Vagina (tissue), 2 donors: ENCODE results near the gene FOXRED2. TPM values are rescaled to one million over a fixed set of nuclear protein-coding genes. Genes with fewer than 3 reads are reported as not detected.

Experiments
- DNase-seq, 2 donors: peaks; one replicate each; pipeline ENCODE4 v3.0.0-alpha.2; 2017; ENCODE audit errors: extremely low spot score in 2 of 2
- H3K27ac ChIP-seq: fragments of 200-600 bp; sonication (generic); one replicate; pipeline ENCODE4 v1.5.1; 2019
- H3K27me3 ChIP-seq: fragments of 200-600 bp; sonication (generic); one replicate; pipeline ENCODE4 v1.5.1; 2019
- H3K36me3 ChIP-seq, 2 donors: fragments of 200-600 bp; sonication (generic); one replicate each; pipeline ENCODE4 v1.5.1; 2017 to 2019
- H3K4me1 ChIP-seq: fragments of 200-600 bp; sonication (generic); one replicate; pipeline ENCODE4 v1.5.1; 2019
- H3K4me3 ChIP-seq, 2 donors: fragments of 200-600 bp; sonication (generic); 1 replicate in 1 of 2; 2 replicates in 1 of 2; pipeline ENCODE4 v1.5.1; 2016 to 2019
- H3K9me3 ChIP-seq: fragments of 200-600 bp; sonication (generic); one replicate; pipeline ENCODE4 v1.5.1; 2019
- CTCF ChIP-seq, 3 experiments: fragments of 450-650 bp in 2 of 3; fragments of 200-600 bp in 1 of 3; sonication (generic) in 1 of 3; IDR thresholded peaks; one replicate each; pipeline ENCODE4 v1.5.1; 2017 to 2019; ENCODE audit warnings: antibody characterized with exemption in 3 of 3, mild to moderate bottlenecking in 2 of 3, moderate library complexity in 2 of 3
- POLR2A ChIP-seq, 2 donors: fragments of 450-650 bp; IDR thresholded peaks; one replicate each; pipeline ENCODE4 v1.6.1; 2017; ENCODE audit warnings: antibody characterized with exemption in 2 of 2, mild to moderate bottlenecking in 2 of 2, moderate library complexity in 2 of 2
- POLR2AphosphoS5 ChIP-seq, 2 donors: sonication (generic); formaldehyde crosslinking; IDR thresholded peaks; one replicate each; pipeline ENCODE4 v1.9.0; 2017; ENCODE audit warnings: antibody characterized with exemption in 2 of 2, mild to moderate bottlenecking in 2 of 2, low read depth in 1 of 2; ENCODE audit not compliant: insufficient read depth in 1 of 2
- intact Hi-C: fragments of 100-400 bp; cut with DNase I; formaldehyde crosslinking; loops from one replicate; pipeline ENCODE4 v1.15.1; 2023
- total RNA-seq: library from RNA; depleted of rRNA; stranded (reverse); fragments of >200 nt; gene quantifications from one replicate; pipeline ENCODE4 v1.2.3, GENCODE V29; 2016

The FOXRED2 gene
- total RNA-seq, 1 donor from 2014 or later: 3.7 TPM

GRCh38 chr22:36491155-36491554, 15.7 kb downstream of the FOXRED2 start:
- DNase-seq: no peak
- Histone ChIP-seq H3K9me3 (no peaks in the 10 kb centered on the region), H3K27ac (no peak overlapping the region), H3K36me3 (peaks cover 0 to 17% of the 10 kb centered on the region in 2 donors), H3K4me1 (no peaks in the 10 kb centered on the region), H3K4me3 (no peak overlapping the region), H3K27me3 (no peaks in the 10 kb centered on the region)
- TF ChIP-seq CTCF (IDR thresholded peaks at IDR 0.05): no peak
- TF ChIP-seq POLR2AphosphoS5 (IDR thresholded peaks at IDR 0.05; ENCODE audit: insufficient read depth in 1 of 2, low read depth in 1 of 2): no peak
- TF ChIP-seq POLR2A (IDR thresholded peaks at IDR 0.05): no peak
- intact Hi-C loops: no loop called here

GRCh38 chr22:36486619-36487384, 20.0 kb downstream of the FOXRED2 start:
- intact Hi-C loops: loop anchor here (10.0 kb wide), 1 partner anchor 342 kb away; no protein-coding TSS in a partner anchor
- Histone ChIP-seq H3K36me3 (peaks cover 0 to 11% of the 10 kb centered on the region in 2 donors), H3K4me1 (peaks cover 7% of the 10 kb centered on the region), H3K27ac (no peak overlapping the region), H3K27me3 (no peaks in the 10 kb centered on the region), H3K4me3 (no peak overlapping the region), H3K9me3 (no peaks in the 10 kb centered on the region)
- TF ChIP-seq POLR2AphosphoS5 (IDR thresholded peaks at IDR 0.05; ENCODE audit: insufficient read depth in 1 of 2, low read depth in 1 of 2): no peak
- peak; percentile 26 to 56 (median 28) for TF ChIP-seq CTCF (IDR thresholded peaks at IDR 0.05)
- no peak for DNase-seq

DNA sequence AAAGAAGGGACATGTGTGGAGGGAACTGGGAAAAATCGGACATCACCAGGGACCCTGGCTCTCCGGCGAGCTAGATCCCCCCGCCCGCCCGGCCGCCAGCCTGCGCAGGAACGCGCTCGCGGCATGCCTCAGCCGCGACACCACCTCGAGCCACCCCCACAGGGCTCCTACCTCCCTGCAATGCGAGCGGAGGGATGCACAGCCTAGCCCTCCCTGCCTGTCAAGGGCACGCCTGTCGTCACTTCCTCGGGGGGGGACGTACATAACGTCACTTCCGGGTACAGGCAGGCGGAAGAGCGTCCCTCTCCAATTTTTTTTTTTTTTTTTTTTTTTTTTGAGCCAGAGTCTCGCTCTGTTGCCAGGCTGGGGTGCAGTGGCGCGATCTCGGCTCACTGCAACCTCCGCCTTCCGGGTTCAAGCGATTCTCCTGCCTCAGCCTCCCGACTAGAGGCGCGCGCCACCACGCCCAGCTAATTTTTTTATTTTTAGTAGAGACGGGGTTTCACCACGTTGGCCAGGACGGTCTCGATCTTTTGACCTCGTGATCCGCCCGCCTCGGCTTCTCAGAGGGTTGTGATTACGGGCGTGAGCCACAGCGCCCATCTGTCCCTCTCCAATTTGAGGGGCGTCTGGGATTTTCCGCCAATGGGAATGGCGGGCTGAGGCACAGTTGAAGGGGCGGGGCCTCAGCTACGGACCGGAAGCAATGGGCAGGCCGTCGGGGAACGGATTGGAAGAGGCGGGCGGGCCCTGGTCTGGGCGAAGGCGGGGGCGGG, 25.3 kb downstream of the FOXRED2 start, which contains the start of gene TXN2:
TSS of gene TXN2 (minus strand) at position 248 of the 776 bp plus-strand sequence. CDS start 803 bp downstream, outside the sequence.
- Histone ChIP-seq H3K27me3 (no peaks in the 10 kb centered on the region), H3K4me1 (peaks cover 19% of the 10 kb centered on the region), H3K36me3 (peaks cover 0 to 28% of the 10 kb centered on the region in 2 donors), H3K27ac (peak within 1 kb of the TSS; percentile 98), H3K4me3 (peak within 1 kb of the TSS; percentile 56 to 77), H3K9me3 (no peaks in the 10 kb centered on the region)
- DNase-seq: peak in 1 of 2 donors; percentile 97
- TF ChIP-seq POLR2A (IDR thresholded peaks at IDR 0.05) (peak in 1 of 2 donors; percentile 66), CTCF (IDR thresholded peaks at IDR 0.05) (no peak), POLR2AphosphoS5 (IDR thresholded peaks at IDR 0.05; ENCODE audit: insufficient read depth in 1 of 2, low read depth in 1 of 2) (peak; percentile 86 to 96)
- intact Hi-C loops: loop anchor here (10.0 kb wide), 1 partner anchor 337 kb away; no protein-coding TSS in a partner anchor

- no peak for TF ChIP-seq POLR2A (IDR thresholded peaks at IDR 0.05)
- no peak for TF ChIP-seq POLR2AphosphoS5 (IDR thresholded peaks at IDR 0.05; ENCODE audit: insufficient read depth in 1 of 2, low read depth in 1 of 2)
- TF ChIP-seq CTCF (IDR thresholded peaks at IDR 0.05): no peak
- Histone ChIP-seq H3K27me3 (no peaks in the 10 kb centered on the region), H3K9me3 (no peaks in the 10 kb centered on the region), H3K36me3 (peaks cover 0 to 34% of the 10 kb centered on the region in 2 donors), H3K4me3 (peak overlapping the region; percentile 56 to 77), H3K27ac (peak overlapping the region; percentile 98), H3K4me1 (peaks cover 19% of the 10 kb centered on the region)
- intact Hi-C loops: loop anchor here (10.0 kb wide), 1 partner anchor 336 kb away; no protein-coding TSS in a partner anchor
- DNase-seq: no peak
These were observed 25.9 kb downstream of the FOXRED2 start for GRCh38 chr22:36480941-36481392.
